Measurements from ENCODE around the gene CHI3L2. TPM values are rescaled to one million over a fixed set of nuclear protein-coding genes. Genes with fewer than 3 reads are reported as not detected.

The CHI3L2 gene
- total and polyA plus RNA-seq, 2 of the 13 experiments (the other 11 are each of a cell fraction or from before 2014, with no cell fraction given): 0.46 to 1.7 TPM

- TF ChIP-seq, protein P1, sequence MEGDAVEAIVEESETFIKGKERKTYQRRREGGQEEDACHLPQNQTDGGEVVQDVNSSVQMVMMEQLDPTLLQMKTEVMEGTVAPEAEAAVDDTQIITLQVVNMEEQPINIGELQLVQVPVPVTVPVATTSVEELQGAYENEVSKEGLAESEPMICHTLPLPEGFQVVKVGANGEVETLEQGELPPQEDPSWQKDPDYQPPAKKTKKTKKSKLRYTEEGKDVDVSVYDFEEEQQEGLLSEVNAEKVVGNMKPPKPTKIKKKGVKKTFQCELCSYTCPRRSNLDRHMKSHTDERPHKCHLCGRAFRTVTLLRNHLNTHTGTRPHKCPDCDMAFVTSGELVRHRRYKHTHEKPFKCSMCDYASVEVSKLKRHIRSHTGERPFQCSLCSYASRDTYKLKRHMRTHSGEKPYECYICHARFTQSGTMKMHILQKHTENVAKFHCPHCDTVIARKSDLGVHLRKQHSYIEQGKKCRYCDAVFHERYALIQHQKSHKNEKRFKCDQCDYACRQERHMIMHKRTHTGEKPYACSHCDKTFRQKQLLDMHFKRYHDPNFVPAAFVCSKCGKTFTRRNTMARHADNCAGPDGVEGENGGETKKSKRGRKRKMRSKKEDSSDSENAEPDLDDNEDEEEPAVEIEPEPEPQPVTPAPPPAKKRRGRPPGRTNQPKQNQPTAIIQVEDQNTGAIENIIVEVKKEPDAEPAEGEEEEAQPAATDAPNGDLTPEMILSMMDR (CRISPR knock-in tag; IDR thresholded peaks at IDR 0.05): no peak
Observed at GRCh38 chr1:111267801-111268508, 40.4 kb downstream of the CHI3L2 start (continued).

- Histone ChIP-seq H3K27me3 (ENCODE audit: control insufficient read depth in 1 of 2, insufficient read depth in 2 of 2, low read length in 2 of 2) (peaks cover 0 to 3% of the 10 kb centered on the region in 2 experiments; a peak in 3 of 5 replicates), H2AFZ (ENCODE audit: low read length) (peak overlapping the region; percentile 24), H3K4me2 (ENCODE audit: low read depth, low read length) (0 out of 2 replicates have a peak overlapping the region, but pooled peaks have one; percentile 23), H3K27ac (ENCODE audit: extremely low read length, insufficient read depth, low read length) (no peak overlapping the region), H3K9me3 (ENCODE audit: low read length) (no peaks in the 10 kb centered on the region), H3K4me1 (ENCODE audit: insufficient read depth, low read length) (peaks cover 8% of the 10 kb centered on the region), H4K20me1 (ENCODE audit: insufficient read depth, low read length) (no peaks in the 10 kb centered on the region), H3K79me2 (ENCODE audit: insufficient read depth, low read length) (no peaks in the 10 kb centered on the region), H3K4me3 (replicated peaks in 1 of 3; ENCODE audit: insufficient read depth in 1 of 3, low read depth in 2 of 3, low read length in 3 of 3) (no peak overlapping the region), H3K36me3 (replicated peaks in 1 of 2; ENCODE audit: control insufficient read depth in 1 of 2, insufficient read depth in 2 of 2, low read length in 2 of 2) (no peaks in the 10 kb centered on the region), H3K9ac (ENCODE audit: insufficient read depth, low read depth, low read length) (no peak overlapping the region)
- WGBS (ENCODE audit: low lambda C conversion rate): 62% methylated on average over 4 of the region's 4 CpGs
- CTCF ChIA-PET (ENCODE audit: low intra/inter-chr PET ratio, low total read pairs): interaction anchor here (1.4 kb wide), 1 partner anchor 48 kb away, joined by 4 read pairs; no protein-coding TSS in a partner anchor
- TF ChIP-seq GTF2F1 (IDR thresholded peaks at IDR 0.05; ENCODE audit: low read length): no peak
- peak; percentile 88 for TF ChIP-seq MAFF (IDR thresholded peaks at IDR 0.05; ENCODE audit: low read depth, low read length)
- no peak for TF ChIP-seq ZNF570 (CRISPR knock-in tag; IDR thresholded peaks at IDR 0.05; ENCODE audit: borderline replicate concordance)
- no peak for TF ChIP-seq BCL6 (CRISPR knock-in tag; IDR thresholded peaks at IDR 0.05)
- TF ChIP-seq, protein P2, sequence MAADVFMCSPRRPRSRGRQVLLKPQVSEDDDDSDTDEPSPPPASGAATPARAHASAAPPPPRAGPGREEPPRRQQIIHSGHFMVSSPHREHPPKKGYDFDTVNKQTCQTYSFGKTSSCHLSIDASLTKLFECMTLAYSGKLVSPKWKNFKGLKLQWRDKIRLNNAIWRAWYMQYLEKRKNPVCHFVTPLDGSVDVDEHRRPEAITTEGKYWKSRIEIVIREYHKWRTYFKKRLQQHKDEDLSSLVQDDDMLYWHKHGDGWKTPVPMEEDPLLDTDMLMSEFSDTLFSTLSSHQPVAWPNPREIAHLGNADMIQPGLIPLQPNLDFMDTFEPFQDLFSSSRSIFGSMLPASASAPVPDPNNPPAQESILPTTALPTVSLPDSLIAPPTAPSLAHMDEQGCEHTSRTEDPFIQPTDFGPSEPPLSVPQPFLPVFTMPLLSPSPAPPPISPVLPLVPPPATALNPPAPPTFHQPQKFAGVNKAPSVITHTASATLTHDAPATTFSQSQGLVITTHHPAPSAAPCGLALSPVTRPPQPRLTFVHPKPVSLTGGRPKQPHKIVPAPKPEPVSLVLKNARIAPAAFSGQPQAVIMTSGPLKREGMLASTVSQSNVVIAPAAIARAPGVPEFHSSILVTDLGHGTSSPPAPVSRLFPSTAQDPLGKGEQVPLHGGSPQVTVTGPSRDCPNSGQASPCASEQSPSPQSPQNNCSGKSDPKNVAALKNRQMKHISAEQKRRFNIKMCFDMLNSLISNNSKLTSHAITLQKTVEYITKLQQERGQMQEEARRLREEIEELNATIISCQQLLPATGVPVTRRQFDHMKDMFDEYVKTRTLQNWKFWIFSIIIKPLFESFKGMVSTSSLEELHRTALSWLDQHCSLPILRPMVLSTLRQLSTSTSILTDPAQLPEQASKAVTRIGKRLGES (CRISPR knock-in tag; IDR thresholded peaks at IDR 0.05; ENCODE audit: borderline replicate concordance): no peak
- no peak for TF ChIP-seq ELF3 (CRISPR knock-in tag; IDR thresholded peaks at IDR 0.05)
- peak; percentile 87 to 90 for TF ChIP-seq MAFK (conservative IDR thresholded peaks at IDR 0.05 in 1 of 2, IDR thresholded peaks at IDR 0.05 in 1 of 2; ENCODE audit: low read length in 2 of 2)
- no peak for TF ChIP-seq ZNF782 (CRISPR knock-in tag; IDR thresholded peaks at IDR 0.05; ENCODE audit: borderline replicate concordance)
- TF ChIP-seq PRPF4 (IDR thresholded peaks at IDR 0.05; ENCODE audit: low read depth, low read length, poor library complexity, severe bottlenecking): no peak
- no peak for TF ChIP-seq SAP130 (CRISPR knock-in tag; IDR thresholded peaks at IDR 0.05; ENCODE audit: low read depth)
- TF ChIP-seq JUND (CRISPR knock-in tag; IDR thresholded peaks at IDR 0.05): no peak
- no peak for FAIRE-seq
- in situ Hi-C loops (cut with HindIII; ENCODE audit: extremely low pct_ligation_motif_present, low pct_unique_long_range_greater_than_20kb) (no loop called here), intact Hi-C loops (cut with micrococcal nuclease; ENCODE audit: unreplicated experiment) (no loop called here)
- BruUV-seq (replicated peaks): no TSS peak
- DNase-seq (ENCODE audit: low spot score): no peak
- POLR2A ChIA-PET: no interaction called here
- ATAC-seq: no peak
Observed at GRCh38 chr1:111269825-111270406, 42.4 kb downstream of the CHI3L2 start.

Measured in HepG2 (cell line).